ENCODE results near the gene GGA1. TPM values are rescaled to one million over a fixed set of nuclear protein-coding genes. Genes with fewer than 3 reads are reported as not detected.

Gene GGA1
- total and polyA plus RNA-seq, 2 of the 4 experiments (the other 2 are of a cell fraction) = 17.2 to 48.5 TPM

DNA sequence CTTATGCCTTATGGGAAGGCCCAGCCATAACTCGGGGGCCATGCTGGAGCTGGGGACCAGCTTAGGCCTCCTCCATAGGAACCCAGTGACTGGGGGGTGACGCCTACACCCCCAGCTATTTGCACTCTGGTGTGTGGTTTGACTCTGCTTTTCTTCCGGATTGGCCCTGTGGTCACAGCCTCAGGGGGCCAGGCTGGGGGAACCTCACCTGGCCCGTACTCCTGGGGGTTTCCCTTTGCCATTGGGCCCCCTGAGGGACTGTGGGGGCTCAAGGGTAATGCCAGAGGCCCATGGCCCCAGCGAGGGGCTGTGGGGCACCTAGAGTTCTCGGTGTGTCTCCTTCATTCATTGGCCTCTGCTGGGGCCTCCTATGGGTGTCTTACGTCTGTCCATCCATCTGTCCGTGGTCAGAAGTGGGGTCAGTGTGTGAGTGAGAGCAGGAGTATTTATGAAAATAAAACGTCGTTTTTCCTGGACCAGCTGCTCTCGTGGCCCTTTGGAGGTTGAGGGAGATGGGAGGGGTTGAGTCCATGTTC lies 24.5 kb downstream of the GGA1 start:
- Histone ChIP-seq H3K79me1 (ENCODE audit: low read depth in 1 of 2, low read length in 2 of 2) (peaks cover 0 to 43% of the 10 kb centered on the region in 2 experiments; a peak in 2 of 4 replicates), H2BK5ac (ENCODE audit: low read depth, low read length, poor library complexity, severe bottlenecking) (peak overlapping the region; percentile 89), H3K56ac (ENCODE audit: extremely low read depth, insufficient read depth, low read length) (peak overlapping the region; percentile 67), H2AK9ac (replicated peaks; ENCODE audit: low read depth, low read length, poor library complexity) (peak overlapping the region; percentile 97), H4K20me1 (ENCODE audit: insufficient read depth, low read length) (no peaks in the 10 kb centered on the region), H3K36me3 (ENCODE audit: control insufficient read depth, insufficient read depth, low read length) (peaks cover 28% of the 10 kb centered on the region; the same call in 1 of the 2 replicates), H4K91ac (ENCODE audit: insufficient read depth, low read depth, low read length) (peak overlapping the region; percentile 75), H3K4ac (ENCODE audit: low read depth, low read length) (peak overlapping the region; percentile 96), H3K9ac (ENCODE audit: low read depth, low read length) (peak overlapping the region; percentile 62), H2BK120ac (ENCODE audit: low read depth, low read length) (peak overlapping the region; percentile 83), H2BK20ac (ENCODE audit: low read depth, low read length) (peak overlapping the region; percentile 79; the same call in 1 of the 2 replicates), H3K23ac (ENCODE audit: low read depth, low read length) (peak overlapping the region; percentile 47), H3K9me3 (ENCODE audit: control insufficient read depth, insufficient read depth, low read length) (no peaks in the 10 kb centered on the region), H3K4me2 (ENCODE audit: low read depth, low read length) (peak overlapping the region; percentile 30; the same call in 1 of the 2 replicates), H3K27me3 (ENCODE audit: control insufficient read depth, insufficient read depth, low read length) (no peaks in the 10 kb centered on the region), H2BK15ac (ENCODE audit: low read depth, low read length) (peak overlapping the region; percentile 59; the same call in 1 of the 3 replicates), H2AK5ac (ENCODE audit: low read depth, low read length) (peak overlapping the region; percentile 29), H3K27ac (ENCODE audit: insufficient read depth, low read length) (peak overlapping the region; percentile 97), H4K8ac (ENCODE audit: low read depth in 2 of 2, low read length in 2 of 2) (peak overlapping the region; percentile 84 to 99), H4K5ac (ENCODE audit: low read depth, low read length) (peak overlapping the region; percentile 91), H3K4me1 (ENCODE audit: control insufficient read depth, insufficient read depth, low read length) (peaks cover 37% of the 10 kb centered on the region), H3K4me3 (ENCODE audit: insufficient read depth, low read depth, low read length) (no peak overlapping the region), H3K18ac (ENCODE audit: low read depth, low read length) (peak overlapping the region; percentile 81), H3K14ac (replicated peaks; ENCODE audit: low read depth, low read length) (peak overlapping the region; percentile 79), H2AFZ (replicated peaks; ENCODE audit: low read length, poor library complexity) (peak overlapping the region; percentile 90), H3K9me1 (ENCODE audit: insufficient read depth, low read length) (peaks cover 19% of the 10 kb centered on the region)
- ChIA-PET CTCF (interaction anchor here (0.5 to 3.0 kb wide), 5 partner anchors 10 to 160 kb away, joined by 3 to 12 read pairs (median 4); no protein-coding TSS in a partner anchor), POLR2A (ENCODE audit: unreplicated experiment) (interaction anchor here (1.1 kb wide), 1 partner anchor 42 kb away, joined by 3 read pairs; the partner anchor contains the start of gene LGALS1)
- no CpG with 5 or more reads among the region's 11 CpGs for WGBS, 2 experiments (ENCODE audit: extremely low coverage in 2 of 2, insufficient read length in 1 of 2)
- intact Hi-C loops (cut with micrococcal nuclease) (no loop called here), in situ Hi-C loops (cut with MboI; ENCODE audit: low sequenced_read_pairs) (no loop called here), dilution Hi-C loops (cut with HindIII; ENCODE audit: low sequenced_read_pairs, unreplicated experiment) (no loop called here)
- DNase-seq (no peak), ATAC-seq (ENCODE audit: low read depth) (no peak)
- BruUV-seq (replicated peaks) = no TSS peak
- no peak for TF ChIP-seq ELK1 (IDR thresholded peaks at IDR 0.05; ENCODE audit: borderline replicate concordance, low read depth, low read length)
- no peak for TF ChIP-seq POLR2A (IDR thresholded peaks at IDR 0.05; ENCODE audit: low read depth, low read length)
- TF ChIP-seq MXI1 (IDR thresholded peaks at IDR 0.05; ENCODE audit: borderline replicate concordance, low read depth, low read length) = no peak
- no peak for TF ChIP-seq FOS (IDR thresholded peaks at IDR 0.05; ENCODE audit: low read depth, low read length)
- no peak for TF ChIP-seq RFX5 (IDR thresholded peaks at IDR 0.05; ENCODE audit: low read depth, low read length)
- TF ChIP-seq USF2 (IDR thresholded peaks at IDR 0.05; ENCODE audit: low read depth, low read length) = no peak
- no peak for TF ChIP-seq CEBPB (IDR thresholded peaks at IDR 0.05; ENCODE audit: low read depth, low read length)
- TF ChIP-seq MAFK (IDR thresholded peaks at IDR 0.05; ENCODE audit: low read depth, low read length) = no peak
- no peak for TF ChIP-seq RCOR1 (IDR thresholded peaks at IDR 0.05; ENCODE audit: insufficient replicate concordance, low read length)
- no peak for TF ChIP-seq BHLHE40 (IDR thresholded peaks at IDR 0.05; ENCODE audit: low read depth, low read length)
- TF ChIP-seq CTCF (conservative IDR thresholded peaks at IDR 0.05; ENCODE audit: low read depth, low read length) = no peak
- no peak for TF ChIP-seq SMC3 (IDR thresholded peaks at IDR 0.05; ENCODE audit: low read depth, low read length)
- TF ChIP-seq RAD21 (IDR thresholded peaks at IDR 0.05; ENCODE audit: low read length) = no peak
- no peak for TF ChIP-seq CHD1 (IDR thresholded peaks at IDR 0.05; ENCODE audit: low read depth, low read length)
- no peak for TF ChIP-seq NFE2L2 (IDR thresholded peaks at IDR 0.05; ENCODE audit: low read depth, low read length)

Measured in IMR-90 (cell line).